Measurements from ENCODE around the gene STXBP4. TPM values are rescaled to one million over a fixed set of nuclear protein-coding genes. Genes with fewer than 3 reads are reported as not detected.

The STXBP4 gene
- total RNA-seq (2014; rRNA removed; shearing (Covaris generic)): 45.4 and 52.1 TPM in 2 replicates
- 25.0 and 26.4 TPM in 2 replicates for polyA plus RNA-seq (2016; fragmentation: Nextera tagmentation; extraction: Ambion mirVana)
- long read RNA-seq, partial matches to known transcripts: 0 of 2 reads
- long read RNA-seq, other reads (novel, unspliced or antisense): 2 of 2 reads

DNA sequence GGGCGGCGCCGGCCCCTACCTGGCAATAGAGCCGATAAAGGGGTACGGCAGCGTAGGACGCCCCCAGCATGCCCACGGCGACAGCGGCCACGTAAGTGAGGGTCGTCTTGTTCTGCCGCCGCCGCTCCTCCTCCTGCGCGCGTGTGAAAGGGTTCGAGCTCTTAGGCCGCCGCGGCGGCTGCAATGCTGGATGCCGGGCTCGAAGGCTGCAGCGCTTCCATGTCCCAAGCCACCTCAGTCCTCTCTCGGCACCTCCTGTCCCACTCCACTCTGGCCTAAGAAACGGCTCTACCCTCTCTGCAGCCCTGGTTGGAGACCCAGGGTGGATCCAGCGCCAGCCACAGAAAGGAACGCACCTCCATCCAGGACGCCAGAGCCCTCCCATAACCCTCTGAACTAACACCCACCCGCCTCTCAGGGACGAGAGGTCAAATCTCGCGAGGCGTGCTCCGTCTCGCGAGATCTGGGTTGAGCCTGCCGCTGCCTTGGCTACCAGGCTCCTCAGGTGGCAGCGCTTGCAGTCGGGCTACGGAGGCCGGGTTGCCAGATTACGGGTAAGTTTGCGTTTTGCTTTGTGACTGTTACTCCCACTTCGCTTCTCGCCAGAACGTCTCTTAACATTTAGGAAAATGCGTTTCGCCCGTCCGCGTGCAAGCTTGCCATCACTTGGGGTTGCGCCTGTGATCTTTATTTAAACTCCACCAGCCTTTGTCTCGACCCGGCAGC, at the start of gene STXBP4, which contains the start of gene COX11:
Gene STXBP4, plus strand, starts transcription at position 504 of the 726 bp plus-strand sequence. CDS start 17,455 bp downstream, outside the sequence.
Gene COX11, minus strand, starts transcription at position 393 of the 726 bp plus-strand sequence. Its CDS starts 8 bp downstream, at position 385.
- peaks cover 12% of the 10 kb centered on the region for H3K4me1 Mint-ChIP-seq
- peak within 1 kb of the TSS; percentile 99 for H3K4me2 ChIP-seq
- peaks cover 78% of the 10 kb centered on the region for H3K79me2 ChIP-seq (replicated peaks; ENCODE audit: insufficient read depth)
- peak within 1 kb of the TSS; percentile 99 for H2AFZ ChIP-seq
- peak; percentile 96 for DNase-seq (ENCODE audit: low spot score)
- peak within 1 kb of the TSS; percentile 72 for H3K27ac ChIP-seq (ENCODE audit: low read depth)
- no peaks in the 10 kb centered on the region for H3K27me3 ChIP-seq (ENCODE audit: insufficient read depth)
- H3F3A ChIP-seq (replicated peaks; ENCODE audit: low read depth): no peaks in the 10 kb centered on the region
- TF ChIP-seq EZH2phosphoT487 (IDR thresholded peaks at IDR 0.05; ENCODE audit: unreplicated experiment): no peak
- peak; percentile 13; the same call in 1 of the 2 replicates for TF ChIP-seq ETS1 (IDR thresholded peaks at IDR 0.05)
- TF ChIP-seq POLR2AphosphoS5 (IDR thresholded peaks at IDR 0.05; ENCODE audit: low read depth): peak; percentile 99
- TF ChIP-seq CTCF (conservative IDR thresholded peaks at IDR 0.05; ENCODE audit: low read depth in 2 of 2): peak in 1 of 2 experiments; percentile 40; a peak in 2 of 4 replicates
- TF ChIP-seq EZH2 (IDR thresholded peaks at IDR 0.05; ENCODE audit: low read depth, unreplicated experiment): no peak
- H3K4me3 ChIP-seq: peak within 1 kb of the TSS; percentile 97
- no peaks in the 10 kb centered on the region for H3K9me3 Mint-ChIP-seq
- peak; percentile 93 for ATAC-seq
- peaks cover 12% of the 10 kb centered on the region; the same call in 1 of the 2 replicates for H3K4me1 ChIP-seq (ENCODE audit: insufficient read depth)
- no peak within 1 kb of the TSS for H3K4me3 Mint-ChIP-seq
- H3K27ac Mint-ChIP-seq: no peak within 1 kb of the TSS; the same call in 1 of the 2 replicates
- H4K20me1 ChIP-seq (replicated peaks; ENCODE audit: insufficient read depth): 0 out of 2 replicates have a peak, but pooled peaks cover 9% of the 10 kb centered on the region
- H3K27me3 Mint-ChIP-seq (ENCODE audit: insufficient read depth, low read depth, poor library complexity): peaks cover 4% of the 10 kb centered on the region
- H3K9me2 ChIP-seq (ENCODE audit: insufficient read depth): no peaks in the 10 kb centered on the region
- H3K36me3 Mint-ChIP-seq (ENCODE audit: low read depth): peaks cover 27% of the 10 kb centered on the region
- H3K36me3 ChIP-seq (ENCODE audit: insufficient read depth): no peaks in the 10 kb centered on the region; the same call in 1 of the 2 replicates

DNA sequence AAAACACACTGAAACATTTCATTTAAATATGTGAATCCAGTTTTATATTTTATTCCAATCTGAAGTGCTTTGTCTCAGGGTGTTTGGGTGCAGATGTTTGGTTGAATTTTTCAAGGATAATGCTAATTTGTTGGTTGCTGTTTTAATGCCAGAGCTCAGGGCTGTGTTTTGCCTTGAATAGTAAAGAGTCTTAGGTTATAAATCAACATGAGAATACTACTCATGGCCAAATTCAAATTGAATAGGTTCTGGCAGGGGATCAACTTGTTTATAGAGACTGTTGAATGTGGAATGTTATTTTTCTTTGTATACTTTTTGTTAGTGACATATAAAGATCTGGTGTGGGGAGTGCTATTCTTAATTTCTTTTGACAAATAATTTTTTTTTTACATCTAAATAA, 49.1 kb upstream of the STXBP4 start:
- Histone ChIP-seq H2AFZ (no peak overlapping the region), H3K4me3 (no peak overlapping the region), H3K4me2 (peak overlapping the region; percentile 52), H3K4me1 (ENCODE audit: insufficient read depth) (peaks cover 16% of the 10 kb centered on the region), H3K27me3 (ENCODE audit: insufficient read depth) (no peaks in the 10 kb centered on the region), H3K27ac (ENCODE audit: low read depth) (no peak overlapping the region), H3K79me2 (replicated peaks; ENCODE audit: insufficient read depth) (no peaks in the 10 kb centered on the region; the same call in 1 of the 2 replicates), H3F3A (replicated peaks; ENCODE audit: low read depth) (no peaks in the 10 kb centered on the region), H3K36me3 (ENCODE audit: insufficient read depth) (peaks cover 29% of the 10 kb centered on the region), H3K9me2 (ENCODE audit: insufficient read depth) (no peaks in the 10 kb centered on the region), H4K20me1 (replicated peaks; ENCODE audit: insufficient read depth) (peaks cover 3% of the 10 kb centered on the region; the same call in 1 of the 2 replicates)
- ATAC-seq (peak; percentile 69), DNase-seq (ENCODE audit: low spot score) (peak; percentile 19)
- peaks cover 23% of the 10 kb centered on the region for H3K4me1 Mint-ChIP-seq
- H3K4me3 Mint-ChIP-seq: peak overlapping the region; percentile 37; the same call in 2 of the 3 replicates
- peaks cover 2% of the 10 kb centered on the region for H3K27me3 Mint-ChIP-seq (ENCODE audit: insufficient read depth, low read depth, poor library complexity)
- peaks cover 7% of the 10 kb centered on the region; the same call in 2 of the 3 replicates for H3K9me3 Mint-ChIP-seq
- H3K36me3 Mint-ChIP-seq (ENCODE audit: low read depth): peaks cover 78% of the 10 kb centered on the region
- H3K27ac Mint-ChIP-seq: peak overlapping the region; percentile 87
- no peak for TF ChIP-seq ZNF462 (CRISPR knock-in tag; IDR thresholded peaks at IDR 0.05)
- TF ChIP-seq EZH2phosphoT487 (IDR thresholded peaks at IDR 0.05; ENCODE audit: unreplicated experiment): no peak
- no peak for TF ChIP-seq STAT1 (IDR thresholded peaks at IDR 0.05; ENCODE audit: unreplicated experiment)
